Dedifferentiated amniotic fluid mesenchymal stem cell (primary cell): ENCODE data around the gene NRIP3.
"Not testable (repeated sequence)": the region's sequence is repeated elsewhere in the genome, so short reads cannot be mapped to it uniquely, and the experiment has no call there.

ENCODE experiments used
- DNase-seq: peaks from one replicate; pipeline ENCODE4 v3.0.0-alpha.2; 2016; ENCODE audit errors: extremely low spot score

Gene NRIP3

GRCh38 chr11:8971924-8972316 lies 31.9 kb downstream of the NRIP3 start:
- no peak for DNase-seq

GRCh38 chr11:8971196-8971923 lies 32.4 kb downstream of the NRIP3 start:
- no peak for DNase-seq

- no peak for DNase-seq
Measured at GRCh38 chr11:8967184-8967583, 36.6 kb downstream of the NRIP3 start.

GRCh38 chr11:8964324-8965320 lies 39.2 kb downstream of the NRIP3 start, which contains the start of gene TMEM9B:
Gene TMEM9B (minus strand): TSS chr11:8964442. CDS start chr11:8964313, 129 bp downstream.
- DNase-seq: peak; percentile 77

GRCh38 chr11:8963569-8964323 lies 40.1 kb downstream of the NRIP3 start:
- peak; percentile 20 for DNase-seq

GRCh38 chr11:8962841-8963240 lies 41.0 kb downstream of the NRIP3 start:
- no peak for DNase-seq

- no peak for DNase-seq
Measured at GRCh38 chr11:8961401-8961800, 42.4 kb downstream of the NRIP3 start.

GRCh38 chr11:8959546-8960166 lies 44.1 kb downstream of the NRIP3 start:
- DNase-seq: peak; percentile 78

GRCh38 chr11:8956860-8957259 lies 46.9 kb downstream of the NRIP3 start:
- DNase-seq: peak; percentile 11

GRCh38 chr11:8948886-8949285 lies 54.9 kb downstream of the NRIP3 start:
- no peak for DNase-seq

GRCh38 chr11:8947230-8947943 lies 56.4 kb downstream of the NRIP3 start:
- no peak for DNase-seq

- DNase-seq: no peak
Measured at GRCh38 chr11:8942518-8943066, 61.2 kb downstream of the NRIP3 start, which contains the start of gene ASCL3. Gene ASCL3 (minus strand): TSS chr11:8943016. CDS start chr11:8938161, 4,855 bp downstream.

- DNase-seq: no peak
Measured at GRCh38 chr11:8941341-8942103, 62.3 kb downstream of the NRIP3 start.

GRCh38 chr11:8937659-8938058 lies 66.1 kb downstream of the NRIP3 start:
- no peak for DNase-seq

- no peak for DNase-seq
Measured at GRCh38 chr11:8937159-8937558, 66.6 kb downstream of the NRIP3 start.

GRCh38 chr11:8935789-8936188 lies 68.0 kb downstream of the NRIP3 start:
- not testable (repeated sequence) for DNase-seq

- peak; percentile 69 for DNase-seq
Measured at GRCh38 chr11:8934742-8935488, 68.9 kb downstream of the NRIP3 start.

- DNase-seq: no peak
Measured at GRCh38 chr11:8933931-8934330, 69.9 kb downstream of the NRIP3 start.
